Fibroblast of the aortic adventitia (primary cell): ENCODE results near the gene RPRD2. TPM values are rescaled to one million over a fixed set of nuclear protein-coding genes. Genes with fewer than 3 reads are reported as not detected.

ENCODE experiments used
- DNase-seq: peaks from one replicate; pipeline ENCODE4 v3.0.0-alpha.2; 2010; ENCODE audit warnings: low read depth
- H3K4me3 ChIP-seq: 2 replicates; pipeline ENCODE4 v1.5.1; 2011; ENCODE audit warnings: low read depth, mild to moderate bottlenecking, control low read depth, low read length, moderate library complexity
- total RNA-seq: library from RNA; depleted of rRNA; stranded (reverse); fragments of >200 nt; gene quantifications from 2 replicates; pipeline ENCODE4 v1.2.3, GENCODE V29; 2012; ENCODE audit warnings: low replicate concordance
- TF ChIP-seq, protein P1 (sequence below): IDR thresholded peaks from 2 replicates; pipeline ENCODE4 v1.5.1; 2011; ENCODE audit warnings: mild to moderate bottlenecking, low read length, control low read depth, inconsistent platforms; ENCODE audit not compliant: insufficient read depth

The RPRD2 gene
- total RNA-seq, 1 donor: 19.3 TPM

- H3K4me3 ChIP-seq: no peak overlapping the region
- TF ChIP-seq, protein P1, sequence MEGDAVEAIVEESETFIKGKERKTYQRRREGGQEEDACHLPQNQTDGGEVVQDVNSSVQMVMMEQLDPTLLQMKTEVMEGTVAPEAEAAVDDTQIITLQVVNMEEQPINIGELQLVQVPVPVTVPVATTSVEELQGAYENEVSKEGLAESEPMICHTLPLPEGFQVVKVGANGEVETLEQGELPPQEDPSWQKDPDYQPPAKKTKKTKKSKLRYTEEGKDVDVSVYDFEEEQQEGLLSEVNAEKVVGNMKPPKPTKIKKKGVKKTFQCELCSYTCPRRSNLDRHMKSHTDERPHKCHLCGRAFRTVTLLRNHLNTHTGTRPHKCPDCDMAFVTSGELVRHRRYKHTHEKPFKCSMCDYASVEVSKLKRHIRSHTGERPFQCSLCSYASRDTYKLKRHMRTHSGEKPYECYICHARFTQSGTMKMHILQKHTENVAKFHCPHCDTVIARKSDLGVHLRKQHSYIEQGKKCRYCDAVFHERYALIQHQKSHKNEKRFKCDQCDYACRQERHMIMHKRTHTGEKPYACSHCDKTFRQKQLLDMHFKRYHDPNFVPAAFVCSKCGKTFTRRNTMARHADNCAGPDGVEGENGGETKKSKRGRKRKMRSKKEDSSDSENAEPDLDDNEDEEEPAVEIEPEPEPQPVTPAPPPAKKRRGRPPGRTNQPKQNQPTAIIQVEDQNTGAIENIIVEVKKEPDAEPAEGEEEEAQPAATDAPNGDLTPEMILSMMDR: no peak
- DNase-seq: no peak
Observed at GRCh38 chr1:150456146-150456647, 92.2 kb downstream of the RPRD2 start.

GRCh38 chr1:150464422-150464826 lies 100.5 kb downstream of the RPRD2 start:
- TF ChIP-seq, protein P1: peak; percentile 77
- DNase-seq: peak; percentile 73
- no peak overlapping the region for H3K4me3 ChIP-seq

- TF ChIP-seq, protein P1: no peak
- DNase-seq: no peak
- no peak overlapping the region for H3K4me3 ChIP-seq
Observed at GRCh38 chr1:150466964-150467363, 103.0 kb downstream of the RPRD2 start.

- DNase-seq: no peak
- TF ChIP-seq, protein P1: no peak
Observed at GRCh38 chr1:150469291-150469690, 105.3 kb downstream of the RPRD2 start.

DNA sequence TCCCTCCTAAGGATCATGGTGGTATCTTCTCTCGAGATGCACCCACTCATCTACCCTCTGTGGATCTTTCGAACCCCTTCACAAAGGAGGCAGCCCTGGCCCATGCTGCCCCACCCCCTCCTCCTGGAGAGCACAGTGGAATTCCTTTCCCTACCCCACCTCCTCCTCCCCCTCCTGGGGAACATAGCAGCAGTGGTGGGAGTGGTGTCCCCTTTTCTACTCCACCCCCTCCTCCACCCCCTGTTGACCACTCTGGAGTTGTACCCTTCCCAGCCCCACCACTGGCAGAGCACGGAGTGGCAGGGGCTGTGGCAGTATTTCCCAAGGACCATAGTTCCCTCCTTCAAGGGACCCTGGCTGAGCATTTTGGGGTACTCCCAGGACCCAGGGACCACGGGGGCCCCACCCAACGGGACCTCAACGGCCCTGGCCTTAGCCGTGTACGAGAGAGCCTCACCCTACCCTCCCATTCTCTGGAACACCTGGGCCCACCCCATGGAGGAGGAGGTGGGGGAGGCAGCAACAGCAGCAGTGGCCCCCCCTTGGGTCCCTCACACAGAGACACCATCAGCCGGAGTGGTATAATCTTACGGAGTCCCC lies 108.8 kb downstream of the RPRD2 start:
- no peak for DNase-seq
- no peak overlapping the region for H3K4me3 ChIP-seq
- TF ChIP-seq, protein P1: no peak

More at GRCh38 chr1:150469291-150469690, 105.3 kb downstream of the RPRD2 start:
- no peak overlapping the region for H3K4me3 ChIP-seq

DNA sequence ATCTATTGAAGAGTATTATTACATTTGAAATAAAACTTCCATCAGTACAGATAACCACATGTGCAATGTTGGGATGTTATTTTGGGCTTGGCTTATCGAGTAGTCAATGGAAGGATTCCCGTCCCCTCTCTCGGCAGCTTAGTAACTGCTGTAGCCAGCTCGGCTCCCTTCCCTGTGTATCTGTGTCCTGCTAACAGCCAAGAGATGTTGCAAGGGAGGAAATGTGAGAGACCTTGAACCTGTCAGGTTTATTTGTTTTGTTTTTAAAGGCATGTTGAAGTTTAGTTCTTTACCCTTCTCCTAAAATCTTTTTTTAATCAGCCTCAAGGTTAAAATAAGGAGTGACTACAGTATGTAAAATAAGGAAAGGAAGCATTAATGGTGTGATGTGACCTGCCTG lies 109.7 kb downstream of the RPRD2 start:
- TF ChIP-seq, protein P1: no peak
- DNase-seq: no peak
- no peak overlapping the region for H3K4me3 ChIP-seq

DNA sequence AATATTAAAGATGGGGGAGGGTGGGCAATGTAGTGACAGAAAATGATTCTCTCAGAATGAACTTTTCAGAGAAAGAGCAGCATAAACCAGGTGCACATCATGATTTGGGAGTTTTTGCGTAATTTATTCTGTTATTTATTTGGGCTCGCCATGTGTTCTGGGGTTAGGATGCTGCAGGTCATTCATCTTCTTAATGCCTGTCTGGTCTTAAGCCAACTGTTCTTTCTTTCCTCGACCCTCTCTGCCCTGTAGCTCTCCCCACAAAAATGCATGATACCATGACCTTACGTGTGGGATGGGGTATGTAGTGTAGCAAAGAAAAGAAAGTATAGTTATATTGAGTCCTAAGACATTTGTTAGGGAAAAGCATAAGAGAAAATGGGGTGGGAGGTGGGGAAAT lies 110.9 kb downstream of the RPRD2 start:
- TF ChIP-seq, protein P1: no peak
- no peak overlapping the region for H3K4me3 ChIP-seq
- no peak for DNase-seq
